Dendritic cell treated with granulocyte-macrophage colony-stimulating factor and Interleukin-4, amounts not matched to agents 40 ng/mL and 50 ng/mL, for 4 days (primary cell): ENCODE results near the gene ENG.
"Not testable (repeated sequence)": the region's sequence is repeated elsewhere in the genome, so short reads cannot be mapped to it uniquely, and the experiment has no call there.

Source experiments
- H3K27ac Mint-ChIP-seq: one replicate; pipeline ENCODE4 v1.8.0; 2022; ENCODE audit warnings: mild to moderate bottlenecking, mixed read lengths
- H3K27me3 Mint-ChIP-seq: one replicate; pipeline ENCODE4 v1.8.0; 2022; ENCODE audit warnings: mild to moderate bottlenecking, mixed read lengths
- H3K36me3 Mint-ChIP-seq: one replicate; pipeline ENCODE4 v1.8.0; 2022; ENCODE audit warnings: low read depth, mixed read lengths
- H3K4me1 Mint-ChIP-seq: one replicate; pipeline ENCODE4 v1.8.0; 2022; ENCODE audit warnings: low read depth, mixed read lengths
- H3K4me3 Mint-ChIP-seq: one replicate; pipeline ENCODE4 v1.8.0; 2022; ENCODE audit warnings: mild to moderate bottlenecking, moderate library complexity, mixed read lengths
- H3K9me3 Mint-ChIP-seq: one replicate; pipeline ENCODE4 v1.8.0; 2022; ENCODE audit warnings: mixed read lengths
- intact Hi-C: fragments of 100-400 bp; cut with micrococcal nuclease; formaldehyde crosslinking; loops from one replicate; pipeline ENCODE4 v1.15.0; 2022

The ENG gene

GRCh38 chr9:127850286-127850830, 4.1 kb downstream of the ENG start:
- H3K9me3 Mint-ChIP-seq, result peaks cover 25% of the 10 kb centered on the region
- intact Hi-C loops, result no loop called here
- no peak overlapping the region for H3K27ac Mint-ChIP-seq
- no peaks in the 10 kb centered on the region for H3K27me3 Mint-ChIP-seq
- H3K36me3 Mint-ChIP-seq, result peaks cover 85% of the 10 kb centered on the region
- peaks cover 75% of the 10 kb centered on the region for H3K4me1 Mint-ChIP-seq
- H3K4me3 Mint-ChIP-seq, result no peak overlapping the region

DNA sequence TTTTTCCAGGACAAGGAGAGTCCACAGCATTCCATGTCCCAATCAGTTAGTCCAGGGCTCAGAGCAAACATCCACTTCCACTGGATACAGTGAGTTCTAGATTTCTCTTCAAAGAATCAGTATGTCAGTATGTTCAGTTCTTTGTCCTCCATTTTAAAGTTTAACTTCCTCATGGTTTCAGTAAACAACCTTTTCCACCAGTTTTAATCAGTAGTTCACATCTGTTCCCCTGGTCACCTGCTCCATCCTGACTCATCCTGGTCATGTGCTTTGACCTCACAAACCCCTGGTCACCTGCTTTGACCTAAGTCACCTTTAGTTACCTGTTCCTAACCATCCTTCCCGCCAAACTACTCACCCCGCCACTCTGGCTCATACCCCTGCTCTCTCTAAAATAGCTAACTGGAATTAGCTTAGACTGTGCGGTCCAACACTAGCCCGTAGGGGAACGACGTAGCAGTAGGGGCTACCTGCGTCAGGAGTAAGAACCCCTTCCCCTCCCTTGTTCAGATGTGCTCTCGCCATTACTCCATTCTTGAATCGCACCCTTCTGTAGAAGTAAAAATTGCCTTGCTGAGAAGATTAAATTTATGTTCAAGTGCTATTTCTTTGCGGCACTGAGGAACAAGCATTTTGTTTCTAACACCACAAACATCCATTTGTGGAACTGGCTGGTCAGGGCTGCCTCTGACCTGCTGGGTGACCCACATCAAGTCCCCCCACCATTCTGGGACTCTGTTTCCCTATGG, 5.5 kb downstream of the ENG start:
- peaks cover 76% of the 10 kb centered on the region for H3K4me1 Mint-ChIP-seq
- H3K36me3 Mint-ChIP-seq, result peaks cover 88% of the 10 kb centered on the region
- H3K27ac Mint-ChIP-seq, result no peak overlapping the region
- H3K4me3 Mint-ChIP-seq, result no peak overlapping the region
- H3K9me3 Mint-ChIP-seq, result peaks cover 25% of the 10 kb centered on the region
- intact Hi-C loops, result no loop called here
- H3K27me3 Mint-ChIP-seq, result no peaks in the 10 kb centered on the region

DNA sequence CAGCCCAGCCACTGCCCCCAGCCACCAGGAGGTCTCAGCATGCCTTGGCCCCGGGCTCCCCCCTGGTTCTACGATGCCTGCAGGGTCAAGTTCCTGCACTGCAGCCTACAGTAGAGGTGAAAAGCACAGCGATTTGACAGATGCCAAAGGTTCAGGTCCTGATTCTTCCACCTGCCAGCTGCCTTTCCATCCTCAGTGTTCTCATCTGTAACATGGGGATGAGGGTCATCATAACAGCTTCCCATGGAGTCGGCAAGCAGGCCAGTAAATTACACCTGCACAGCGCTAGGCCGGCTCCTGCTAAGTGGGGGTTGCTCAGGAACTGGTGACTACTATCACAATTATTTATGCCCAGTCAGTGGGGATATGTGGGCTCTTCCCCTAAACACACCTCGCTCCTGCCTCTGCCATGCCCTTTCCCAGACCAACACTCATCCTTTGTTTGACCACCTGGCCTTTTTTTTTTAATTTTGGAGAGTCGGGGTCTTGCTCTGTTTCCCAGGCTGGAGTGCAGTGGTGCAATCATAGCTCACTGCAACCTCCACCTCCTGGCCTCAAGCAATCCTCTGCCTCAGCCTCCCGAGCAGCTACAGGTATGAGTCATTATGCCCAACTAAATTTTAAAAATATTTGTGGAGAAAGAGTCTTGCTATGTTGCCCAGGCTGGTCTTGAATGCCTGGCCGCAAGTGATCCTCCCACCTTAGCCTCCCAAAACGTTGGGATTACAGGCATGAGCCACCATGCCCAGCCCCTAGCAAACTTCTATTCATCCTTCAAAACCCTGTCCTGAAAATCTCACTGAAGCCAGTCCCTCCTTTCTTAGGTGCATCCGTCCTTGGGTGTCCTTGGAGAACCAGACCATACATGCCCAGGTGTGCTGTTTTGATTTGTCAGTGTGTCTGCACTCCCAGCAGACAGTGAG, 6.4 kb downstream of the ENG start:
- Mint-ChIP-seq H3K27me3 (no peaks in the 10 kb centered on the region), H3K36me3 (peaks cover 82% of the 10 kb centered on the region), H3K27ac (peak overlapping the region; percentile 70), H3K4me3 (no peak overlapping the region), H3K9me3 (peaks cover 25% of the 10 kb centered on the region), H3K4me1 (peaks cover 74% of the 10 kb centered on the region)
- intact Hi-C loops, result no loop called here

- no peak overlapping the region for H3K4me3 Mint-ChIP-seq
- peaks cover 82% of the 10 kb centered on the region for H3K36me3 Mint-ChIP-seq
- peaks cover 73% of the 10 kb centered on the region for H3K4me1 Mint-ChIP-seq
- H3K9me3 Mint-ChIP-seq, result peaks cover 25% of the 10 kb centered on the region
- H3K27me3 Mint-ChIP-seq, result no peaks in the 10 kb centered on the region
- intact Hi-C loops, result no loop called here
- H3K27ac Mint-ChIP-seq, result no peak overlapping the region
These were observed 7.3 kb downstream of the ENG start for GRCh38 chr9:127847178-127847510.

DNA sequence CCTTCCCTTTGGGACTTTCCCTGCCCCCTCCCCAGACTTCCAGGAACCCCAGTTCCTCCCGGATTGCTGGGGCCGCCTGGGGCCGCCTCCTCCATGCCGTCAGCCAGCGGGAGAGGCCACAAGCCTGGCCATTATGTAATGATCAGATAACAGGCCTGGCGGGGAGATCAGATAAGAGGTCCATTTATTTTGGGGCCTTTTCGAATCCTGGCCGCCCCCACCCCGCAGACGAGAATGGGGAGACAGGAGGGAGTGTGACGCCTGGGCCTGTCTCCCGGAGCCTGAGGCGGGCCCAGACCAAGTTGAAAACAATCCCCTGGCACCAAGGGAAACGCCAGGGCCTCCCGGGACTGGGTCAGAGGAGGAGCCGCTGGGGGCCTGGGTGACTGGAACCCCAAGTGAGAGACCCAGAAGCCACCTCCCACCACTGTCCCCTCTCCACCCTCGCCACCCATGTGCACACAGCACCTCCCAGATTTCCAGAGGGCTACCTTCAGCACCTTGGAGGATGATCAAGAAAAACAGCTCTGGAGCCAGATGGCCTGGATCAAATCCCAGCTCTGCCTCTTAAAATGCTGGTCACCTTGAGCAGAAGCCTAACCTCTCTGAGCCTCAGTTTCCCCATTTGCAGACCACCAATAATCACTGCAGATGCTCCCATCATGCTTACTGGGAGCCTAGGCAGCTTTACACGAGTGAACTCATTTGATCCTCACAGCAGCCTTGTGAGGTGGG, 7.8 kb downstream of the ENG start:
- H3K27me3 Mint-ChIP-seq, result no peaks in the 10 kb centered on the region
- H3K9me3 Mint-ChIP-seq, result peaks cover 25% of the 10 kb centered on the region
- no peak overlapping the region for H3K4me3 Mint-ChIP-seq
- intact Hi-C loops, result no loop called here
- H3K27ac Mint-ChIP-seq, result peak overlapping the region; percentile 33
- peaks cover 73% of the 10 kb centered on the region for H3K4me1 Mint-ChIP-seq
- H3K36me3 Mint-ChIP-seq, result peaks cover 82% of the 10 kb centered on the region

DNA sequence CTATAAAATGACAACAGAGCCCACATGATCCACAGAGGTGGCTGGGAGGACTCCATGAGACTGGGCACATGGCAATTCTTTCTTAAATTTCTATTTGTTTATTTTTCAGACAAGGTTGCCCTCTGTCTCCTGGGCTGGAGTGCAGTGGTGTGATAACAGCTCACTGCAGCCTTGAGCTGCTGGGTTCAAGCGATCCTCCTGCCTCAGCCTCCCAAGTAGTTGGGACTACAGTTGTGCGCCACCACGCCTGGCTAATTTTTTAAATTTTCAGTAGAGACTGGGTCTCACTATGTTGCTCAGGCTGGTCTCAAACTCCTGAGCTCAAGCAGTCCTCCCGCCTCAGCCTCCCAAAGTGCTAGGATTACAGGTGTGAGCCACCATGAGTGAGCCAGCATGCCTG, 8.8 kb downstream of the ENG start:
- H3K36me3 Mint-ChIP-seq, result peaks cover 82% of the 10 kb centered on the region
- H3K27ac Mint-ChIP-seq, result peak overlapping the region; percentile 33
- H3K4me1 Mint-ChIP-seq, result peaks cover 74% of the 10 kb centered on the region
- H3K9me3 Mint-ChIP-seq, result peaks cover 23% of the 10 kb centered on the region
- H3K27me3 Mint-ChIP-seq, intact Hi-C loops, H3K4me3 Mint-ChIP-seq: not testable (repeated sequence)

DNA sequence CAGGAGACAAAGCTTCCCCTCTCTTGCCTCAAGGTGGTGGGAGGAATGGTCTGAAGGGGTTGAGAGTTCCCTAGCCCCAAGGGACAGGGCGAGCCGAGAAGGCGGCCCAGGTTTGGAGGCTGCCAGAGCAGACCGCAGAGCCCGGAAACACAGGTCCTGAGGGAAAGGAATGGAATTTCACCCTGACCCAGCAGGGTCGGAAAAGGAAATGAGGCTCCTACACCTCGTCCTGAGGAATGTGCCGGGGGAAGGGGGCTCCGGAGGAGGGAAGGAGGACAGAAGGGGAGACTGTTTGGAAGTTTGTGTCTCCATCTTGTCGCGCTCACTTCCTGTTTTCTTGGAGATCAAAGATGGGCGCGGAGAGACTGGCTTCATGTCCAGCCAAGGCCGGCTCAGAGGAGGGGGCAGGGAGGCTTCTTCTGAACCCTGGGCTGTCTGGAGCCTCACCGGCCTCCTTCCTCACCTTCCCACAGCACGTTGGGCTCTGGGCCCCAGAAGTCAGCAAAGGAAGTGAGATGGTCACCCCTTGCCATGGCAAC, 9.6 kb downstream of the ENG start:
- Mint-ChIP-seq H3K4me3 (no peak overlapping the region), H3K36me3 (peaks cover 82% of the 10 kb centered on the region), H3K4me1 (peaks cover 77% of the 10 kb centered on the region), H3K27ac (peak overlapping the region; percentile 33), H3K27me3 (no peaks in the 10 kb centered on the region), H3K9me3 (peaks cover 15% of the 10 kb centered on the region)
- intact Hi-C loops, result no loop called here

GRCh38 chr9:127841087-127841835, 13.2 kb downstream of the ENG start:
- no peak overlapping the region for H3K4me3 Mint-ChIP-seq
- no peaks in the 10 kb centered on the region for H3K27me3 Mint-ChIP-seq
- intact Hi-C loops, result no loop called here
- H3K9me3 Mint-ChIP-seq, result no peaks in the 10 kb centered on the region
- H3K36me3 Mint-ChIP-seq, result peaks cover 62% of the 10 kb centered on the region
- peak overlapping the region; percentile 97 for H3K27ac Mint-ChIP-seq
- peaks cover 85% of the 10 kb centered on the region for H3K4me1 Mint-ChIP-seq

- Mint-ChIP-seq H3K4me3 (peak overlapping the region; percentile 13), H3K4me1 (peaks cover 82% of the 10 kb centered on the region), H3K9me3 (no peaks in the 10 kb centered on the region), H3K36me3 (peaks cover 49% of the 10 kb centered on the region), H3K27me3 (no peaks in the 10 kb centered on the region), H3K27ac (peak overlapping the region; percentile 97)
- intact Hi-C loops, result no loop called here
These were observed 15.9 kb downstream of the ENG start for GRCh38 chr9:127838375-127839078.

GRCh38 chr9:127837346-127837745, 17.1 kb downstream of the ENG start:
- Mint-ChIP-seq H3K27me3 (no peaks in the 10 kb centered on the region), H3K36me3 (peaks cover 43% of the 10 kb centered on the region), H3K9me3 (no peaks in the 10 kb centered on the region), H3K4me3 (no peak overlapping the region), H3K4me1 (peaks cover 76% of the 10 kb centered on the region), H3K27ac (peak overlapping the region; percentile 97)
- intact Hi-C loops, result no loop called here

DNA sequence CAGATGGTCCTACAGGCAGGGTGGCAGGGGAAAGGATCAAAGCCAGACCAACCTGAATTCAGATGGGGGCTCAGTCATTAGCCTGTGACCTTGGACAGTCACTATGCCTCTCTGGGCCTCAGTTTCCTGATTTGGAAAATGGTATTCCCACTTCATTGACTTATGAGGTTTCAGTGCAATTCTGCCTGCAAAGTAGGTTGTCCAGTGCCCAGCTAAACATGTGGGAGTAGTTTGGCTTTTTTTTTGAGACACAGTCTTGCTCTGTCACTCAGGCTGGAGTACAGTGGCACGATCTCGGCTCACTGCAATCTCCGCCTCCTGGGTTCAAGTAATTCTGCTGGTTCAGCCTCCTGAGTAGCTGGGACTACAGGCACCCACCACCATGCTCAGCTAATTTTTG, 17.9 kb downstream of the ENG start:
- H3K9me3 Mint-ChIP-seq, H3K27me3 Mint-ChIP-seq, intact Hi-C loops: not testable (repeated sequence)
- Mint-ChIP-seq H3K4me3 (peak overlapping the region; percentile 56), H3K4me1 (peaks cover 71% of the 10 kb centered on the region), H3K27ac (peak overlapping the region; percentile 97), H3K36me3 (peaks cover 38% of the 10 kb centered on the region)

- intact Hi-C loops, result no loop called here
- H3K9me3 Mint-ChIP-seq, result no peaks in the 10 kb centered on the region
- H3K27ac Mint-ChIP-seq, result peak overlapping the region; percentile 97
- peaks cover 35% of the 10 kb centered on the region for H3K36me3 Mint-ChIP-seq
- peak overlapping the region; percentile 56 for H3K4me3 Mint-ChIP-seq
- peaks cover 66% of the 10 kb centered on the region for H3K4me1 Mint-ChIP-seq
- no peaks in the 10 kb centered on the region for H3K27me3 Mint-ChIP-seq
These were observed 18.4 kb downstream of the ENG start for GRCh38 chr9:127835991-127836516.
